SU-DHL-6 (cell line): ENCODE results near the gene SELPLG.

Experiments used
- H2AFZ ChIP-seq: fragments of 200-600 bp; sonication (generic); 2 replicates; pipeline ENCODE4 v1.6.1; 2014; ENCODE audit warnings: low read depth, mild to moderate bottlenecking, moderate library complexity, mixed read lengths, antibody characterized with exemption, low read length; ENCODE audit not compliant: severe bottlenecking
- H3F3A ChIP-seq: fragments of 200-600 bp; shearing (Covaris generic); 2 replicates; pipeline ENCODE4 v1.6.0; 2016; ENCODE audit warnings: antibody characterized with exemption, mild to moderate bottlenecking; ENCODE audit not compliant: insufficient read depth
- H3K27ac ChIP-seq: fragments of 200-600 bp; sonication (generic); 2 replicates; pipeline ENCODE4 v1.5.1; 2016; ENCODE audit warnings: low read depth, mild to moderate bottlenecking, low read length, moderate library complexity, mixed read lengths
- H3K27me3 ChIP-seq: fragments of 200-600 bp; sonication (generic), shearing (Covaris generic); 2 replicates; pipeline ENCODE4 v1.6.0; 2014; ENCODE audit warnings: mild to moderate bottlenecking, low read length
- H3K36me3 ChIP-seq: fragments of 200-600 bp; sonication (generic); 2 replicates; pipeline ENCODE4 v1.6.1; 2014; ENCODE audit warnings: mild to moderate bottlenecking, low read length, mixed read lengths
- H3K4me2 ChIP-seq: fragments of 300-600, 200-600 bp; shearing (Covaris generic), sonication (generic); 2 replicates; pipeline ENCODE4 v1.6.0; 2014; ENCODE audit warnings: low read length, low read depth, mild to moderate bottlenecking; ENCODE audit not compliant: poor library complexity, severe bottlenecking
- H3K4me3 ChIP-seq: fragments of 200-600 bp; sonication (generic); 2 replicates; pipeline ENCODE4 v1.5.1; 2014; ENCODE audit warnings: antibody characterized with exemption, low read length, mild to moderate bottlenecking, mixed read lengths; ENCODE audit not compliant: insufficient read depth, poor library complexity, severe bottlenecking
- H3K79me2 ChIP-seq: fragments of 200-600 bp; sonication (generic); 2 replicates; pipeline ENCODE4 v1.6.1; 2014; ENCODE audit warnings: mild to moderate bottlenecking, low read length, moderate library complexity; ENCODE audit not compliant: insufficient read depth
- H3K9ac ChIP-seq: fragments of 200-600 bp; sonication (generic); 2 replicates; pipeline ENCODE4 v1.7.0; 2014; ENCODE audit warnings: mild to moderate bottlenecking, low read length
- H3K9me2 ChIP-seq: fragments of 200-600 bp; sonication (generic); replicated peaks from 2 replicates; pipeline ENCODE4 v1.6.1; 2014; ENCODE audit warnings: low read length; ENCODE audit not compliant: insufficient read depth
- H3K9me3 ChIP-seq: fragments of 200-600 bp; sonication (generic); 2 replicates; pipeline ENCODE4 v1.6.1; 2014; ENCODE audit warnings: low read length, mixed read lengths; ENCODE audit not compliant: insufficient read depth
- H4K20me1 ChIP-seq: fragments of 200-600 bp; sonication (generic); 2 replicates; pipeline ENCODE4 v1.6.1; 2014; ENCODE audit warnings: low read depth, mild to moderate bottlenecking, antibody characterized with exemption, low read length, moderate library complexity, mixed read lengths
- CTCF ChIP-seq: fragments of 200-600 bp; sonication (generic); IDR thresholded peaks from one replicate; pipeline ENCODE4 v1.5.1; 2017; ENCODE audit warnings: antibody characterized with exemption, mild to moderate bottlenecking, low read length, moderate library complexity; ENCODE audit not compliant: insufficient read depth, poor library complexity, severe bottlenecking
- EZH2phosphoT487 ChIP-seq: fragments of 200-600 bp; sonication (generic), shearing (Covaris generic); conservative IDR thresholded peaks from 2 replicates; pipeline ENCODE4 v1.6.1; 2018; ENCODE audit warnings: mild to moderate bottlenecking, antibody characterized with exemption, low read length, moderate library complexity, mixed read lengths

The SELPLG gene

GRCh38 chr12:108622421-108622820, 11.3 kb downstream of the SELPLG start:
- H4K20me1 ChIP-seq: no peaks in the 10 kb centered on the region
- H3K9ac ChIP-seq: no peak overlapping the region
- no peak overlapping the region for H3K4me2 ChIP-seq
- no peaks in the 10 kb centered on the region for H3F3A ChIP-seq
- no peaks in the 10 kb centered on the region for H3K9me3 ChIP-seq
- TF ChIP-seq CTCF (no peak), EZH2phosphoT487 (no peak)
- no peaks in the 10 kb centered on the region for H3K27me3 ChIP-seq
- H2AFZ ChIP-seq: no peak overlapping the region
- H3K4me3 ChIP-seq: no peak overlapping the region
- H3K27ac ChIP-seq: no peak overlapping the region
- no peaks in the 10 kb centered on the region for H3K36me3 ChIP-seq
- H3K9me2 ChIP-seq: no peaks in the 10 kb centered on the region
- H3K79me2 ChIP-seq: no peaks in the 10 kb centered on the region

DNA sequence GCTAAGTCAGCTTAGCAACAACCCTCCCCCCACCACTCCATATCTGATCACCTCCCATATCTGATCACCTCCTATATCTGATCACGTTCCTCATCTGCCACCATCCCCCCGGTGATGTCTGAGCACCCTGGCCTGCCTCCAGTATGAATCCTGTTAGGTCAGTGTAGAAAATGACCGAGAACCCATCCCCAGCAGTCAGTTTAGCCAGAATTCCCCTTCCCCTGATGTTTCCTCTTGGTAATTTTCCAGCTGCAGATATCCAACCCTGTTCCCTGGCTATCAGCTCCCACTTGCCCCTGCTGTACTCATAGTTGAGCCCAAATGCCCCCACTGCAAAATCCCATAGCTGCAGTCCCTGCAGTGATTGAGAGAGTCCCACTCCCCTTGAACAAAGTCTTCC, 12.5 kb downstream of the SELPLG start:
- no peak overlapping the region for H2AFZ ChIP-seq
- H3K9ac ChIP-seq: no peak overlapping the region
- H3K4me3 ChIP-seq: no peak overlapping the region
- peaks cover 1% of the 10 kb centered on the region; the same call in 1 of the 2 replicates for H3K9me3 ChIP-seq
- H3K36me3 ChIP-seq: no peaks in the 10 kb centered on the region
- H3K9me2 ChIP-seq: no peaks in the 10 kb centered on the region
- no peaks in the 10 kb centered on the region for H3K27me3 ChIP-seq
- no peaks in the 10 kb centered on the region for H3F3A ChIP-seq
- H3K4me2 ChIP-seq: no peak overlapping the region
- no peaks in the 10 kb centered on the region for H4K20me1 ChIP-seq
- H3K27ac ChIP-seq: no peak overlapping the region
- TF ChIP-seq CTCF: no peak
- TF ChIP-seq EZH2phosphoT487: no peak
- H3K79me2 ChIP-seq: no peaks in the 10 kb centered on the region

- Histone ChIP-seq H3K9me3 (peaks cover 7% of the 10 kb centered on the region; the same call in 1 of the 2 replicates), H3K9ac (no peak overlapping the region), H3F3A (no peaks in the 10 kb centered on the region), H3K36me3 (no peaks in the 10 kb centered on the region), H3K27me3 (no peaks in the 10 kb centered on the region), H3K79me2 (no peaks in the 10 kb centered on the region), H3K27ac (no peak overlapping the region), H2AFZ (no peak overlapping the region), H3K4me3 (no peak overlapping the region), H3K9me2 (no peaks in the 10 kb centered on the region), H4K20me1 (no peaks in the 10 kb centered on the region), H3K4me2 (no peak overlapping the region)
- TF ChIP-seq EZH2phosphoT487 (no peak), CTCF (no peak)
Observed at GRCh38 chr12:108620236-108620879, 13.3 kb downstream of the SELPLG start.
